ENCODE results near the gene CLHC1. TPM values are rescaled to one million over a fixed set of nuclear protein-coding genes. Genes with fewer than 3 reads are reported as not detected.
A peak's percentile ranks its signal among the peaks of the same experiment; 100 is the strongest.
"Not testable (repeated sequence)": the region's sequence is repeated elsewhere in the genome, so short reads cannot be mapped to it uniquely, and the experiment has no call there.

The CLHC1 gene
- total and polyA plus RNA-seq, 12 donors: 4.7 to 21.3 (median 10.5) TPM

GRCh38 chr2:55268288-55268906 is 36.3 kb upstream of the CLHC1 start:
- Histone ChIP-seq H3K4me1 (replicated peaks in 1 of 2) (peaks cover 7 to 17% of the 10 kb centered on the region in 2 donors), H3K27ac (peak overlapping the region in 4 of 5 donors; percentile 60 to 94 (median 88)), H3K36me3 (replicated peaks in 1 of 2) (peaks cover 0 to 28% of the 10 kb centered on the region in 2 donors), H3K4me3 (peak overlapping the region; percentile 7 to 82 (median 70)), H3K27me3 (no peaks in the 10 kb centered on the region), H3K9me3 (replicated peaks in 1 of 3) (no peaks in the 10 kb centered on the region)
- intact Hi-C loops (cut with DNase I): loop anchor here in 1 of 2 donors (10.0 kb wide), 1 partner anchor 156 kb away; no protein-coding TSS in a partner anchor
- no peak for DNase-seq
- TF ChIP-seq CTCF (IDR thresholded peaks at IDR 0.05) (no peak), POLR2A (IDR thresholded peaks at IDR 0.05) (no peak)
- 12 to 14% (median 13%) methylated on average over 13 of the region's 13 CpGs for WGBS, 4 donors

GRCh38 chr2:55259586-55259985 is 27.5 kb upstream of the CLHC1 start:
- H3K9me3 ChIP-seq (replicated peaks in 1 of 3); H3K27me3 ChIP-seq; H3K27ac ChIP-seq; H3K4me3 ChIP-seq; intact Hi-C loops (cut with DNase I); H3K4me1 ChIP-seq (replicated peaks in 1 of 2); DNase-seq: not testable (repeated sequence)
- peaks cover 0 to 69% of the 10 kb centered on the region in 2 donors for H3K36me3 ChIP-seq (replicated peaks in 1 of 2)
- WGBS, 4 donors: 80 to 90% (median 89%) methylated on average over 3 of the region's 3 CpGs

- Histone ChIP-seq H3K9me3 (replicated peaks in 1 of 3) (no peaks in the 10 kb centered on the region), H3K4me3 (no peak overlapping the region), H3K36me3 (replicated peaks in 1 of 2) (peaks cover 0 to 51% of the 10 kb centered on the region in 2 donors), H3K27ac (no peak overlapping the region), H3K27me3 (no peaks in the 10 kb centered on the region), H3K4me1 (replicated peaks in 1 of 2) (no peaks in the 10 kb centered on the region)
- peak in 1 of 7 donors; percentile 36 for DNase-seq
- TF ChIP-seq CTCF (IDR thresholded peaks at IDR 0.05): no peak
- WGBS, 4 donors: 68 to 76% (median 71%) methylated on average over 3 of the region's 3 CpGs
- intact Hi-C loops (cut with DNase I): no loop called here
Measured at GRCh38 chr2:55252832-55253231, 20.7 kb upstream of the CLHC1 start.

- TF ChIP-seq POLR2A (IDR thresholded peaks at IDR 0.05) (no peak), CTCF (IDR thresholded peaks at IDR 0.05) (no peak)
- intact Hi-C loops (cut with DNase I): no loop called here
- H3K27ac ChIP-seq: no peak overlapping the region
- H3K4me3 ChIP-seq: no peak overlapping the region
- peaks cover 0 to 55% of the 10 kb centered on the region in 2 donors for H3K36me3 ChIP-seq (replicated peaks in 1 of 2)
- 84 to 90% (median 88%) methylated on average over 5 of the region's 5 CpGs for WGBS, 4 donors
- H3K9me3 ChIP-seq (replicated peaks in 1 of 3): no peaks in the 10 kb centered on the region
- no peaks in the 10 kb centered on the region for H3K27me3 ChIP-seq
- DNase-seq: peak in 2 of 7 donors; percentile 12 to 19
- no peaks in the 10 kb centered on the region for H3K4me1 ChIP-seq (replicated peaks in 1 of 2)
Measured at GRCh38 chr2:55247025-55247424, 14.9 kb upstream of the CLHC1 start.

GRCh38 chr2:55245411-55245810 is 13.3 kb upstream of the CLHC1 start:
- intact Hi-C loops (cut with DNase I): no loop called here

More at GRCh38 chr2:55245411-55245810, 13.3 kb upstream of the CLHC1 start:
- no peak overlapping the region for H3K4me3 ChIP-seq
- H3K27me3 ChIP-seq: no peaks in the 10 kb centered on the region
- DNase-seq: no peak
- no peaks in the 10 kb centered on the region for H3K4me1 ChIP-seq (replicated peaks in 1 of 2)
- H3K9me3 ChIP-seq (replicated peaks in 1 of 3): no peaks in the 10 kb centered on the region
- no peak overlapping the region for H3K27ac ChIP-seq
- H3K36me3 ChIP-seq (replicated peaks in 1 of 2): peaks cover 0 to 45% of the 10 kb centered on the region in 2 donors
- TF ChIP-seq POLR2A (IDR thresholded peaks at IDR 0.05): no peak
- no peak for TF ChIP-seq CTCF (IDR thresholded peaks at IDR 0.05)
- 86 to 93% (median 91%) methylated on average over 5 of the region's 5 CpGs for WGBS, 4 donors
